Measurements from ENCODE around the gene VAT1L.

DNA sequence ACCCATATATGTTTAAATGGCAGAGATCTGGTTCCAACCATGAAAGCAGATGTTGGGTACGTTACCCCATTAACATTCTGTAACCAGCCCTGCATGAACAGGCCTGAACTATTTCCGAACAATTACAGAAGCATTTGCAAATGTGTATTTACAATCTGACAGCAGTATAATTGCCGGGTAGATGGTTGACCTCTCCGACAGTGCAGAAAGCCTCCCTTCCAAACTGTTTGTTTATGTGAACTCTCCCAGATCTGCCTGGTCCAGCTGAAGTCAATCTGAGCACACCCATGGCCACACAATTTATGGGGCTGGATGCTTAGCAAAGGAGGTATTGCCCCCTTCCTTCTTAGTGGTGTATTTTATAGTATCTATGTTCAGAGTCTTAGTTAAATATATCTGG, 44.2 kb upstream of the VAT1L start:
- TF ChIP-seq, protein P1, sequence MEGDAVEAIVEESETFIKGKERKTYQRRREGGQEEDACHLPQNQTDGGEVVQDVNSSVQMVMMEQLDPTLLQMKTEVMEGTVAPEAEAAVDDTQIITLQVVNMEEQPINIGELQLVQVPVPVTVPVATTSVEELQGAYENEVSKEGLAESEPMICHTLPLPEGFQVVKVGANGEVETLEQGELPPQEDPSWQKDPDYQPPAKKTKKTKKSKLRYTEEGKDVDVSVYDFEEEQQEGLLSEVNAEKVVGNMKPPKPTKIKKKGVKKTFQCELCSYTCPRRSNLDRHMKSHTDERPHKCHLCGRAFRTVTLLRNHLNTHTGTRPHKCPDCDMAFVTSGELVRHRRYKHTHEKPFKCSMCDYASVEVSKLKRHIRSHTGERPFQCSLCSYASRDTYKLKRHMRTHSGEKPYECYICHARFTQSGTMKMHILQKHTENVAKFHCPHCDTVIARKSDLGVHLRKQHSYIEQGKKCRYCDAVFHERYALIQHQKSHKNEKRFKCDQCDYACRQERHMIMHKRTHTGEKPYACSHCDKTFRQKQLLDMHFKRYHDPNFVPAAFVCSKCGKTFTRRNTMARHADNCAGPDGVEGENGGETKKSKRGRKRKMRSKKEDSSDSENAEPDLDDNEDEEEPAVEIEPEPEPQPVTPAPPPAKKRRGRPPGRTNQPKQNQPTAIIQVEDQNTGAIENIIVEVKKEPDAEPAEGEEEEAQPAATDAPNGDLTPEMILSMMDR (IDR thresholded peaks at IDR 0.05), result no peak
- TF ChIP-seq POLR2A (IDR thresholded peaks at IDR 0.05), result no peak

Data from prostate gland (tissue), 2 donors.